Tibial nerve (tissue), 4 donors: ENCODE data around the gene SLC36A3. TPM values are rescaled to one million over a fixed set of nuclear protein-coding genes. Genes with fewer than 3 reads are reported as not detected.

ENCODE experiments used
- DNase-seq, 2 donors: peaks; one replicate each; pipeline ENCODE4 v3.0.0-alpha.2; 2019; ENCODE audit warnings: low spot score in 2 of 2
- H3K27ac ChIP-seq, 4 donors: fragments of 200-600 bp; sonication (generic) in 3 of 4; one replicate each; pipeline ENCODE4 v1.5.1; 2017 to 2019; ENCODE audit warnings: mild to moderate bottlenecking in 1 of 4
- H3K27me3 ChIP-seq, 2 donors: fragments of 200-600 bp; sonication (generic) in 1 of 2; one replicate each; pipeline versions ENCODE4 v1.5.1 to v1.6.0; 2017 to 2019
- H3K36me3 ChIP-seq, 3 donors: fragments of 200-600 bp; sonication (generic); one replicate each; pipeline ENCODE4 v1.5.1; 2018 to 2019
- H3K4me1 ChIP-seq, 4 donors: fragments of 200-600 bp; sonication (generic) in 3 of 4; one replicate each; pipeline ENCODE4 v1.5.1; 2017 to 2019
- H3K4me3 ChIP-seq, 4 donors: fragments of 200-600 bp; sonication (generic) in 3 of 4; one replicate each; pipeline ENCODE4 v1.5.1; 2017 to 2019; ENCODE audit warnings: mild to moderate bottlenecking in 1 of 4, moderate library complexity in 1 of 4
- H3K9me3 ChIP-seq, 4 donors: fragments of 200-600 bp; sonication (generic) in 3 of 4; one replicate each; pipeline ENCODE4 v1.5.1; 2017 to 2019
- EP300 ChIP-seq, 2 donors: sonication (generic); formaldehyde crosslinking; IDR thresholded peaks; one replicate each; pipeline ENCODE4 v1.6.1; 2017; ENCODE audit warnings: antibody characterized with exemption in 2 of 2, mild to moderate bottlenecking in 1 of 2
- POLR2A ChIP-seq, 2 donors: fragments of 450-650 bp; IDR thresholded peaks; one replicate each; pipeline ENCODE4 v1.6.1; 2017; ENCODE audit warnings: antibody characterized with exemption in 2 of 2, mild to moderate bottlenecking in 2 of 2, moderate library complexity in 2 of 2
- WGBS, 2 donors: methylation state at CpG; one replicate each; pipeline ENCODE4 v1.1.5; 2018; 5-methylcytosine and 5-hydroxymethylcytosine counted together
- total RNA-seq, 4 donors: library from RNA; depleted of rRNA; stranded (reverse); fragments of >200 nt; gene quantifications; one replicate each; pipeline ENCODE4 v1.1.0, GENCODE V29; 2016
- TF ChIP-seq, protein P1 (sequence below), 5 experiments: fragments of 200-600 bp in 3 of 5; fragments of 450-650 bp in 2 of 5; sonication (generic) in 3 of 5; IDR thresholded peaks; one replicate each; pipeline ENCODE4 v1.5.1; 2016 to 2019; ENCODE audit warnings: antibody characterized with exemption in 5 of 5, mild to moderate bottlenecking in 3 of 5, moderate library complexity in 2 of 5

Gene SLC36A3
- total RNA-seq, 4 donors from 2014 or later = not detected

DNA sequence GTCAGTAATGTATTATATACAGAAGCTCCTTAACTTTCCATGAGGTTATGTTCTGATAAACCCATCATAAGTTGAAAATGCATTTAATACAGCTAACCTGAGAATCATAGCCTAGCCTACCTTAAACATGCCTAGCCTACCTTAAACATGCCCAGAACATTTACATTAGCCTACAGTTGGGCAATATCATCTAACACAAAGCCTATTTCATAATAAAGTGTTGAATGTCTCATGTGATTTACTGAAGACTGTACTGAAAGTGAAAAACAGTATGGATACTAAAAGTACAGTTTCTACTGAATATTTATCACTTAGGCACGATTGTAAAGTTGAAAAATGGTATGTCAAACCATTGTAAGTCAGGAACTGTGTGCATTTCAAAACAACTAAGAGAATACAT lies 49.0 kb downstream of the SLC36A3 start:
- TF ChIP-seq EP300 (IDR thresholded peaks at IDR 0.05) (no peak), POLR2A (IDR thresholded peaks at IDR 0.05) (no peak)
- TF ChIP-seq, protein P1, sequence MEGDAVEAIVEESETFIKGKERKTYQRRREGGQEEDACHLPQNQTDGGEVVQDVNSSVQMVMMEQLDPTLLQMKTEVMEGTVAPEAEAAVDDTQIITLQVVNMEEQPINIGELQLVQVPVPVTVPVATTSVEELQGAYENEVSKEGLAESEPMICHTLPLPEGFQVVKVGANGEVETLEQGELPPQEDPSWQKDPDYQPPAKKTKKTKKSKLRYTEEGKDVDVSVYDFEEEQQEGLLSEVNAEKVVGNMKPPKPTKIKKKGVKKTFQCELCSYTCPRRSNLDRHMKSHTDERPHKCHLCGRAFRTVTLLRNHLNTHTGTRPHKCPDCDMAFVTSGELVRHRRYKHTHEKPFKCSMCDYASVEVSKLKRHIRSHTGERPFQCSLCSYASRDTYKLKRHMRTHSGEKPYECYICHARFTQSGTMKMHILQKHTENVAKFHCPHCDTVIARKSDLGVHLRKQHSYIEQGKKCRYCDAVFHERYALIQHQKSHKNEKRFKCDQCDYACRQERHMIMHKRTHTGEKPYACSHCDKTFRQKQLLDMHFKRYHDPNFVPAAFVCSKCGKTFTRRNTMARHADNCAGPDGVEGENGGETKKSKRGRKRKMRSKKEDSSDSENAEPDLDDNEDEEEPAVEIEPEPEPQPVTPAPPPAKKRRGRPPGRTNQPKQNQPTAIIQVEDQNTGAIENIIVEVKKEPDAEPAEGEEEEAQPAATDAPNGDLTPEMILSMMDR (IDR thresholded peaks at IDR 0.05) = no peak
- no peak overlapping the region for H3K27ac ChIP-seq
- H3K9me3 ChIP-seq = no peaks in the 10 kb centered on the region
- H3K4me1 ChIP-seq = peaks cover 0 to 51% (median 13%) of the 10 kb centered on the region in 4 donors
- H3K4me3 ChIP-seq = no peak overlapping the region
- WGBS, 2 donors = 63 to 73% methylated on average over 1 of the region's 1 CpG
- no peaks in the 10 kb centered on the region for H3K27me3 ChIP-seq
- DNase-seq = no peak
- H3K36me3 ChIP-seq = peaks cover 0 to 2% (median 0%) of the 10 kb centered on the region in 3 donors

DNA sequence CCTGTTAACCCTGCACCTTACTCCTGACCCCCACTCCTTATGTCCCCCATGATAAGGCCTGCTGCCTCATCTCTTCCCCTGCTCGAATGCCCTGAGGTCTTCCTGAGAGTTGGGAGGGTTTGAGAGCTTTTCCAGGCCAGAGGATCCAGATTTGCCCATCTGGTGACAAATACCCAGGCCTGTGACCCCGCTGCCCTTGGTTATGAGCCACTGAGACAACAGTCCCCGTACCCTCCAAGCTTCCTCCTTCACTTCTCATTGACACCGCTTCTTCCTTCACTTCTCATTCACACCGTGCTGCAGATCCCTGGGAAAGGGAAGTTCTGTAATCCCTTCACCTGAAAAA lies 50.0 kb downstream of the SLC36A3 start:
- no peak for DNase-seq
- no peaks in the 10 kb centered on the region for H3K36me3 ChIP-seq
- WGBS, 2 donors = 30 to 41% methylated on average over 5 of the region's 5 CpGs
- no peak for TF ChIP-seq POLR2A (IDR thresholded peaks at IDR 0.05)
- TF ChIP-seq, protein P1 (IDR thresholded peaks at IDR 0.05) = no peak
- TF ChIP-seq EP300 (IDR thresholded peaks at IDR 0.05) = no peak
- H3K4me1 ChIP-seq = peaks cover 0 to 51% (median 13%) of the 10 kb centered on the region in 4 donors
- H3K9me3 ChIP-seq = no peaks in the 10 kb centered on the region
- peak overlapping the region in 3 of 4 donors; percentile 73 to 88 (median 83) for H3K27ac ChIP-seq
- H3K4me3 ChIP-seq = peak overlapping the region; percentile 49 to 89 (median 68)
- H3K27me3 ChIP-seq = no peaks in the 10 kb centered on the region

GRCh38 chr5:151252762-151253604 lies 50.6 kb downstream of the SLC36A3 start, which contains the start of gene GM2A:
Gene GM2A (plus strand): TSS chr5:151253185. CDS start chr5:151253217, 32 bp downstream.
- Histone ChIP-seq H3K4me1 (peaks cover 0 to 51% (median 13%) of the 10 kb centered on the region in 4 donors), H3K9me3 (no peaks in the 10 kb centered on the region), H3K27ac (peak within 1 kb of the TSS; percentile 60 to 88 (median 79)), H3K4me3 (peak within 1 kb of the TSS; percentile 49 to 89 (median 69)), H3K36me3 (no peaks in the 10 kb centered on the region), H3K27me3 (no peaks in the 10 kb centered on the region)
- DNase-seq = peak; percentile 98
- TF ChIP-seq, protein P1 (IDR thresholded peaks at IDR 0.05) = no peak
- peak; percentile 43 to 89 for TF ChIP-seq EP300 (IDR thresholded peaks at IDR 0.05)
- peak; percentile 81 to 83 for TF ChIP-seq POLR2A (IDR thresholded peaks at IDR 0.05)
- WGBS, 2 donors = 0 to 1% methylated on average over 23 to 44 of the region's 52 CpGs

DNA sequence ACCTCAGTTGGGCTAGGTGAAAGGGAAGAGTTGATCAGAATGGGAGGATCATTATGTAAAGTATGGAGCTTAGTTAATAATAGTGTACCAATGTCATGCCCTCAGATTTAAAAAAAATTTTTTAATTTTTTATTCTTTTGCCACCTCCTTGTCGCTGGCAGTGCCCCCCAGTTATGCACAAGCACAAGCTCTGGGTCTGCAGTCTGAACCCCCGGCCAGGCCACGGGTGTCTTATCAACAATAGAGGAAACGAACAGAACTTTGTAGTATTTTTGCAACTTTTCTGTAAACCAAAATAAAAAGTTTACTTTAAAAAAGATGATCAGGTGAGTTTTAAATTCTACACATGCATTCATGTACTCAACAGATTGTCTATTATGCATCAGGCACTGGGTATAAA lies 51.9 kb downstream of the SLC36A3 start:
- no peaks in the 10 kb centered on the region for H3K36me3 ChIP-seq
- DNase-seq = no peak
- H3K27ac ChIP-seq = peak overlapping the region in 3 of 4 donors; percentile 75 to 78 (median 77)
- H3K9me3 ChIP-seq = no peaks in the 10 kb centered on the region
- H3K4me3 ChIP-seq = no peak overlapping the region
- WGBS, 2 donors = 93 to 94% methylated on average over 4 of the region's 4 CpGs
- peaks cover 0 to 47% (median 13%) of the 10 kb centered on the region in 4 donors for H3K4me1 ChIP-seq
- no peaks in the 10 kb centered on the region for H3K27me3 ChIP-seq
- TF ChIP-seq, protein P1 (IDR thresholded peaks at IDR 0.05) = no peak
- no peak for TF ChIP-seq EP300 (IDR thresholded peaks at IDR 0.05)
- no peak for TF ChIP-seq POLR2A (IDR thresholded peaks at IDR 0.05)

- no peak overlapping the region for H3K4me3 ChIP-seq
- WGBS, 2 donors = 79 to 85% methylated on average over 5 of the region's 5 CpGs
Measured at GRCh38 chr5:151251001-151251551, 52.5 kb downstream of the SLC36A3 start.

More at GRCh38 chr5:151251001-151251551, 52.5 kb downstream of the SLC36A3 start:
- TF ChIP-seq, protein P1 (IDR thresholded peaks at IDR 0.05) = no peak
- TF ChIP-seq POLR2A (IDR thresholded peaks at IDR 0.05) (no peak), EP300 (IDR thresholded peaks at IDR 0.05) (no peak)
- no peak for DNase-seq
- peaks cover 0 to 45% (median 13%) of the 10 kb centered on the region in 4 donors for H3K4me1 ChIP-seq
- H3K27ac ChIP-seq = peak overlapping the region in 1 of 4 donors; percentile 13
- H3K36me3 ChIP-seq = no peaks in the 10 kb centered on the region
- H3K27me3 ChIP-seq = no peaks in the 10 kb centered on the region
- H3K9me3 ChIP-seq = no peaks in the 10 kb centered on the region
